Subcutaneous abdominal adipose tissue (tissue), 5 donors: ENCODE results near the gene BRINP2.

ENCODE experiments used
- H3K27ac ChIP-seq: one replicate; pipeline ENCODE4 v1.7.0; 2013; ENCODE audit warnings: low read depth, mild to moderate bottlenecking, inconsistent platforms, low read length, moderate library complexity
- H3K27me3 ChIP-seq, 5 donors: one replicate each; pipeline ENCODE4 v1.7.0; 2013; ENCODE audit warnings: low read length in 5 of 5, inconsistent platforms in 1 of 5; ENCODE audit not compliant: control insufficient read depth in 5 of 5, insufficient read depth in 4 of 5
- H3K36me3 ChIP-seq, 5 donors: one replicate each; pipeline ENCODE4 v1.7.0; 2013; ENCODE audit warnings: low read length in 5 of 5; ENCODE audit not compliant: control insufficient read depth in 5 of 5, insufficient read depth in 5 of 5
- H3K4me1 ChIP-seq, 5 donors: one replicate each; pipeline ENCODE4 v1.7.0; 2013; ENCODE audit warnings: low read length in 5 of 5, mild to moderate bottlenecking in 3 of 5, moderate library complexity in 1 of 5; ENCODE audit not compliant: control insufficient read depth in 5 of 5, insufficient read depth in 5 of 5
- H3K4me3 ChIP-seq, 5 donors: one replicate each; pipeline ENCODE4 v1.7.0; 2013; ENCODE audit warnings: low read length in 5 of 5, low read depth in 1 of 5
- H3K9ac ChIP-seq, 5 donors: one replicate each; pipeline ENCODE4 v1.7.0; 2013; ENCODE audit warnings: low read length in 5 of 5, mild to moderate bottlenecking in 4 of 5, moderate library complexity in 3 of 5
- H3K9me3 ChIP-seq, 5 donors: one replicate each; pipeline ENCODE4 v1.7.0; 2013; ENCODE audit warnings: low read length in 5 of 5; ENCODE audit not compliant: control insufficient read depth in 5 of 5
- donor health status: healthy.
- donor health status: healthy.
- donor health status: healthy.
- donor health status: healthy.
- donor health status: healthy.

BRINP2 gene, protein sequence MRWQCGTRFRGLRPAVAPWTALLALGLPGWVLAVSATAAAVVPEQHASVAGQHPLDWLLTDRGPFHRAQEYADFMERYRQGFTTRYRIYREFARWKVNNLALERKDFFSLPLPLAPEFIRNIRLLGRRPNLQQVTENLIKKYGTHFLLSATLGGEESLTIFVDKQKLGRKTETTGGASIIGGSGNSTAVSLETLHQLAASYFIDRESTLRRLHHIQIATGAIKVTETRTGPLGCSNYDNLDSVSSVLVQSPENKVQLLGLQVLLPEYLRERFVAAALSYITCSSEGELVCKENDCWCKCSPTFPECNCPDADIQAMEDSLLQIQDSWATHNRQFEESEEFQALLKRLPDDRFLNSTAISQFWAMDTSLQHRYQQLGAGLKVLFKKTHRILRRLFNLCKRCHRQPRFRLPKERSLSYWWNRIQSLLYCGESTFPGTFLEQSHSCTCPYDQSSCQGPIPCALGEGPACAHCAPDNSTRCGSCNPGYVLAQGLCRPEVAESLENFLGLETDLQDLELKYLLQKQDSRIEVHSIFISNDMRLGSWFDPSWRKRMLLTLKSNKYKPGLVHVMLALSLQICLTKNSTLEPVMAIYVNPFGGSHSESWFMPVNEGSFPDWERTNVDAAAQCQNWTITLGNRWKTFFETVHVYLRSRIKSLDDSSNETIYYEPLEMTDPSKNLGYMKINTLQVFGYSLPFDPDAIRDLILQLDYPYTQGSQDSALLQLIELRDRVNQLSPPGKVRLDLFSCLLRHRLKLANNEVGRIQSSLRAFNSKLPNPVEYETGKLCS

DNA sequence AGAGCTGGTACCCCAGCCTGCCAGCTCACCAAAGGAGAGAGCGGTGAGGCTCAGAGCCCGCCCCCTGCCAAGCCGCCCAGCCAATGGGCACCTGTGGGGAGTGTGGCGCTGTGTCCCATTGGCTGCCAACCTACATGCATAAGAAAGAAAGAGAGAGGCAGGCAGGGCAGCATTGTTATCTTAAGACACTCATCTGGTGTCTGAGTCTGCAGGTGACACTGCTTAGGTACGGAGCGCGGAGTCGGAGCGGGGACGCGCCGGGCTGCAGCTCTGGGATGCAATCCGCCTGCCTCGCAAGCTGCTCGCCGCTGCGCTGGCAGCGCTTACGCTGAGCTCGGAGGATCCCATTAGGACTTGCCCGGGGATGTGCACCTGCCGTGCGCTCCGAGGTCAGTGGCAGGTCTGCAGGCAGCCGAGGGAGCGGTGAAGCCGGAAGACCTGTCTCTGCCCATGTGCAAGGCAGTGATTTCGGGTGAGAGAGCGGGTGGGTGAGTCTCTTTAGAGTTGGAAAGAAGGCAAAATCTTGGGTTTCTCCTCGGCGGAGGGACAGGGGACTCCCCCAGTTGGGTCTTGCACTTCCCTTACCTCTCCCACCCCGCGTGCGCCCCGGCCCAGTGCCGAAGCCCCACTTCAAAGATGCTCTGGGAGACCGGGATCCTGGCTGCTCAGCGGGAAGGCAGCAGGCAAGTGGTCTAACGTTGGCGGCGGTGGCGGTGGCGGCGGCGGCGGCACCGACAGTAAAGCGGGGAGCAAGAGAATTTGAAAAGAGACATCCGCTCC is at the start of gene BRINP2:
TSS of gene BRINP2 (plus strand) at position 203 of the 780 bp plus-strand sequence. CDS start 58,919 bp downstream, outside the sequence.
- H3K27me3 ChIP-seq, result peaks cover under 1 to 34% (median 19%) of the 10 kb centered on the region in 5 donors

DNA sequence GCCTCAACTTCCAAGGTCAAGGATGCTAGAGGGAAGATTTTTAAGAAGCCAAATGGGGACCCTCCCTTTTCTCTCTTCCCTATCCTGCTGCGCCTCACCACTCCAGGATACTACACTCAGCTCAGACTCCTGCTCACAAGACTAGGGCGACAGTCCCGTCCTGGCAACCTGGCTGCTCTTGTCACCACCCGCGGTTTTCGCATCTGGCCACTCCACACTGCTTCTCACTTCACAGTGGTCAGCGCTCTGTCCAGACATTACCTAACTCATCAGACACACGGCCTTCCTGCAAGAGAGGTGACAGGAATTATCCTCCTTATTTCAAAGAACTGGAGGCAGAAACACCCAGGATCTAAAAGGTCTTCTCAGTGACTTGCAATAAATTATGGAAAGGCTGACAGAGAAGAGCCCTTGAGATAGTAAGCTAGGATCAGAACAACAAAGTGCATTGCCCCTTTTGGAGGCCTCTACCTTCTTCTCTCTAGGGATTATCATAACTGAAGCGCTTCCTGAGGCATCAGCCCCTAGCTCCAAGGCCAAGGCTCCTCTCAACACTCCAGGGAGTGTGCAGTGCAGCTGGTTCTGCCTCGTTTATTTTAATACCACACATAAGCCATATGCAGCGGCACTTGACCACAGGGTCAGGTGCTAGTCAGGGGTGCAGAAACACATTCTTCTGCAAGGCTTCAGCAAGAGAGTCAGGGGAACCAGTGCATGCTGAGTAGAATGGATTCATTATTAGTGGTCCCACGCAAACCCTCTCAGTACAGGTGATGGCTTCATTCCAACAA is 48.1 kb upstream of the BRINP2 start:
- Histone ChIP-seq H3K36me3 (no peaks in the 10 kb centered on the region), H3K4me3 (no peak overlapping the region), H3K9ac (no peak overlapping the region), H3K4me1 (no peaks in the 10 kb centered on the region), H3K27me3 (no peaks in the 10 kb centered on the region), H3K27ac (no peak overlapping the region), H3K9me3 (no peaks in the 10 kb centered on the region)

More for the DNA sequence above, at the start of gene BRINP2:
- no peaks in the 10 kb centered on the region for H3K9me3 ChIP-seq
- no peak within 1 kb of the TSS for H3K9ac ChIP-seq
- H3K4me3 ChIP-seq, result peak within 1 kb of the TSS; percentile 43 to 65 (median 51)
- H3K27ac ChIP-seq, result no peak within 1 kb of the TSS
- peaks cover 0 to 37% (median 22%) of the 10 kb centered on the region in 5 donors for H3K4me1 ChIP-seq
- no peaks in the 10 kb centered on the region for H3K36me3 ChIP-seq

DNA sequence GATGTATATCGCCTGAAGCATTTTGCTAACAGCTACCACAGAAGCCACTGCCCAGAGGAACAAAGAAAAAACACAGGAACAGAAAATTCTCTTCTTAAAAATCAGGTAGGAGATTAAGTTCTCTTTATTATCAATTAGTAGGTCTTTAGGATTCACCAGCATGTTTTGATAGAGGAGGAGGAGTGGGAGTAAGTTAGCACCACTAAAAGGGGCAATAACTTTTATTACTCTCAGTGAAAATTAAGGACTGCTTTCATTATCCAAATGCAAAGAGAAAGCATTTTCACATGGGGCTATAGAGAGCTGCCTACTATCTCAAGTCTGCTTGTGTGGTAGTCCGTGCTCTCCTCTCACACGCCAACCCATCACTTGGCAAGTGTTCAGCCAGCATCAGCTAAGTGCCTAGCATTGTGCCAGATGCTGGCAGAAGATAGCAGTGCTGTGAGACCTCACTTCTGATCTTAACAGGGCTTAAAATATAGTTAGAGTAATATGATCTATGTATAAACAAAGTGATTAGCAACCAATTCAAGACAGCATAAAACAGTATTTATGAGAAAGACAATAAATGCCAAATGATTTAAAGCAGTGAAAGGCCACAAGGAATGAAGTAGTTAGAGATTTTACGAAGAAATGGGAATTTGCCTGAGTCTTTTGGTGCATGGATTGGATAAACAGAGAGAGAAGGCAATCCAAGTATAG is 46.0 kb upstream of the BRINP2 start:
- H3K27ac ChIP-seq, result no peak overlapping the region
- H3K36me3 ChIP-seq, result no peaks in the 10 kb centered on the region
- H3K9ac ChIP-seq, result no peak overlapping the region
- H3K4me1 ChIP-seq, result no peaks in the 10 kb centered on the region
- H3K9me3 ChIP-seq, result no peaks in the 10 kb centered on the region
- H3K4me3 ChIP-seq, result no peak overlapping the region
- H3K27me3 ChIP-seq, result peaks cover 0 to 4% (median 0%) of the 10 kb centered on the region in 5 donors

DNA sequence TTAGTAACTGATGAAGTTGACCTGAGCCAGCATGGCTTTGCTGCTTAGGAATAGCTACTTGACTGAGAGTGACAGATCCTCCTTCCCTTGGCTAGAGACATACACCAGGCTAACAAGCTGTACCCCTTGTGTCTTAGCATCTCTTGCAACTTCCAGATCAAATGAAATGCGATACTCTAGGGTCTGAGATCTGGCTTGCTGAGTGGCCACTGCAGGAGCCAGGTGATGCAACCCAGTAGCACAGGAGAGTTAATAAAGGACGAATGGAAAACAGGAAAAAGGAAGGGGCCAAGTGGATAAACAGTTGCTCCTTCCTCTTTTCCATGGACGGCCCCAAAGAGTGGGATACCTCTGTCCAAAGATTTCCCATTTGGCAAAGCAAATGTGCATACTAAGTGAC is 44.5 kb upstream of the BRINP2 start:
- no peak overlapping the region for H3K9ac ChIP-seq
- no peak overlapping the region for H3K27ac ChIP-seq
- H3K9me3 ChIP-seq, result no peaks in the 10 kb centered on the region
- no peaks in the 10 kb centered on the region for H3K4me1 ChIP-seq
- H3K27me3 ChIP-seq, result peaks cover 0 to 4% (median 0%) of the 10 kb centered on the region in 5 donors
- H3K36me3 ChIP-seq, result no peaks in the 10 kb centered on the region
- no peak overlapping the region for H3K4me3 ChIP-seq

DNA sequence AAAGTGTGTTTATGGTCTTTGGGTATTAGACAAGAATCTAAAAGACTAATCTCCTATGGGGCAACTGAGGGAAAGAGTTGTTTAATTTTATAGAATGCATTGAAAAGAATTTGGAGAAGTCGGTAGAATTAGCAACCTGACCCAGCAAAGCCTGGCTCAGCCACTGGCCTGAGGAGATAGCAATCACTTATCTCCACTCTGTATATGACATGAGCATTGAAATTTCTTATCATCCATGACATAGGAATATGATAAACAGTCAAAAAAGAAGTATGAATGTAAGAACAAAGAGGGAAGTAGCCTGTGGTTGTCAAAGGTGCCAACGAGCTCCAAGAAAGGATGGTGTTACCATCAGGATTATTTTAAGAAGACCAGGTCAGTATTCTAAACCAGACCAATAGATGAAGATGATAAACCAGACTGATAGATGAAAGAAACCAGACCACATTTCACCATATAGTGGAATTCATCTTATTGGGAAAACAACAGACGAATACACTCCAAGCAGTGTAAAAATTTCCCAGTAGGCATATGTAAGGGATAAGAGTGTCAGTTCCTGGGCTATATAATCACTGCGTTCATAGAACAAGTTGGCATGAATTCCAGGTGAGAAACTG is 42.0 kb upstream of the BRINP2 start:
- no peak overlapping the region for H3K4me3 ChIP-seq
- H3K4me1 ChIP-seq, result no peaks in the 10 kb centered on the region
- no peaks in the 10 kb centered on the region for H3K9me3 ChIP-seq
- H3K27ac ChIP-seq, result no peak overlapping the region
- H3K9ac ChIP-seq, result no peak overlapping the region
- peaks cover 0 to 4% (median 0%) of the 10 kb centered on the region in 5 donors for H3K27me3 ChIP-seq
- H3K36me3 ChIP-seq, result no peaks in the 10 kb centered on the region

DNA sequence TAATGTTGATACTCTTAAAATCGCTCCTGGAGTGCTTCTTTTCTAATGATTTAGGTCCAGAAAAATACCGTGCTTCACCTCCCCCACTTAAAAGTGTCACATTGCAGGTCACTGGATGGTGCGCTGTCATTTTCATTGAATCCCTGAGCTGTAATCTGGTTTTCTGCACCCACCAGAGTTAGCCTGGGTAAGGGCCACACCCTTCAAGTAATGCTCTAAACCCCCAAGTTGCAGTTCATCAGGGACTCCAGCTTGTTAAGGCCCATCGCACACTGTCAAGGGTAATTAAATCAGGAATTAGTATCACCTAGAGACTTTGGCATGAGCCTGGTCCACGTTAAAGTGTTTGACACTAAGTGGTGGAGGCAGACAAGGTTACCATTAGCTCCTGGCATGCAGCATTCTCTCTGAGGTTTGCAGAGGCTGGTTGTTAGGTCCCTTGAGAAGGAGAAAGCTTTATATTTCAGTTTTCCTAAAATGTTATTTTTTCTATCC is 40.3 kb upstream of the BRINP2 start:
- no peaks in the 10 kb centered on the region for H3K9me3 ChIP-seq
- no peak overlapping the region for H3K9ac ChIP-seq
- H3K27ac ChIP-seq, result no peak overlapping the region
- H3K27me3 ChIP-seq, result peaks cover 0 to 4% (median 0%) of the 10 kb centered on the region in 5 donors
- H3K36me3 ChIP-seq, result no peaks in the 10 kb centered on the region
- H3K4me1 ChIP-seq, result no peaks in the 10 kb centered on the region
- H3K4me3 ChIP-seq, result no peak overlapping the region

DNA sequence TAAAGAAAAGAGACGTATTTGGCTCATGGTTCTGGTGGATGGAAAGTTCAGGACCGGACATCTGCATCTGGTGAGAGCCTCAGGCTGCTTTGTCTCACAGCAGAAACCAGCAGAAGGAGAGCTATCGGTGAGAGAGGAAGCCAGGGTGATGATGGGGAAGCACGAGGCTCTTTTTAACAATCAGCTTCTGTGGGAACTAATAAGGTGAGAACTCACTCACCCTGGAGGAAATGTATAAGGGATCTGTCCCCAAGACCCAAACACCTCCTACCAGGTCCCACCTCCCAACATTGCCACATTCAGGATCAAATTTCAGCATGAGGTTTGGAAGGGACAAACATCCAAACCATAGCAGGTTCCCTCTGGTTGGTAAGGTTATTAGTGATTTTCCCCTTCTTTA is 39.0 kb upstream of the BRINP2 start:
- no peak overlapping the region for H3K4me3 ChIP-seq
- H3K27ac ChIP-seq, result no peak overlapping the region
- H3K36me3 ChIP-seq, result no peaks in the 10 kb centered on the region
- H3K9ac ChIP-seq, result no peak overlapping the region
- no peaks in the 10 kb centered on the region for H3K4me1 ChIP-seq
- H3K9me3 ChIP-seq, result no peaks in the 10 kb centered on the region
- H3K27me3 ChIP-seq, result peaks cover 0 to 4% (median 0%) of the 10 kb centered on the region in 5 donors

DNA sequence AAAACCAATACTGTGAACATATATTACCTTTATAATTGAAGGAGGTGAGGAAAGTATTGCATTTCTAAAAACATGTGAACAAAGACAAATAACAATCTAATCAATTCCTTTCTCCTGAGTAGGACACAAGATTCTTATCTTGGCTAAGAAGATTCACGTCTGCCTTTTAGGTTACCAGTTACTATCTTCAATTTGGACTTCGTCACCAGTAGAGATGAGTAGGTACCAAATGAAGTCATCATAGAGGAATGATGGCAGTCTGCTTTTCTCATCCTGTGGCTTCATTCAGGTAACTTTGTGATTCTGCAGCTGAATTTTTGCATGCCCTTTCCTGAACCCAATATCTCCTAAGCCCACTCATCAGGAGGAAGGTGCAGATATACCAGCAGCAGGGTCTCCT is 38.6 kb upstream of the BRINP2 start:
- no peaks in the 10 kb centered on the region for H3K4me1 ChIP-seq
- no peaks in the 10 kb centered on the region for H3K36me3 ChIP-seq
- no peak overlapping the region for H3K4me3 ChIP-seq
- no peak overlapping the region for H3K27ac ChIP-seq
- peaks cover 0 to 4% (median 0%) of the 10 kb centered on the region in 5 donors for H3K27me3 ChIP-seq
- H3K9ac ChIP-seq, result no peak overlapping the region
- H3K9me3 ChIP-seq, result no peaks in the 10 kb centered on the region
